Activated gamma-delta T cell treated with anti-CD3 and anti-CD28 coated beads, Interleukin-2, amount 50 U/mL, for 16 hours (primary cell): ENCODE results near the gene CCDC192.

Experiments used
- DNase-seq: peaks from one replicate; pipeline ENCODE4 v3.0.0-alpha.2; 2020; ENCODE audit warnings: low read depth

The CCDC192 gene

GRCh38 chr5:127885176-127885575 is 182.0 kb downstream of the CCDC192 start:
- DNase-seq = no peak

- DNase-seq = no peak
These were observed 182.9 kb downstream of the CCDC192 start for GRCh38 chr5:127886081-127886480.

- DNase-seq = no peak
These were observed 184.1 kb downstream of the CCDC192 start for GRCh38 chr5:127887282-127887681.

- DNase-seq = no peak
These were observed 188.8 kb downstream of the CCDC192 start for GRCh38 chr5:127891942-127892341.

GRCh38 chr5:127892467-127893207 is 189.4 kb downstream of the CCDC192 start:
- DNase-seq = no peak

GRCh38 chr5:127893232-127893631 is 190.0 kb downstream of the CCDC192 start:
- DNase-seq = no peak

- no peak for DNase-seq
These were observed 191.3 kb downstream of the CCDC192 start for GRCh38 chr5:127894461-127894860.

- DNase-seq = no peak
These were observed 195.5 kb downstream of the CCDC192 start for GRCh38 chr5:127898551-127899213.

GRCh38 chr5:127899214-127899610 is 196.0 kb downstream of the CCDC192 start:
- no peak for DNase-seq

GRCh38 chr5:127906562-127907204 is 203.5 kb downstream of the CCDC192 start:
- no peak for DNase-seq

- DNase-seq = no peak
These were observed 204.7 kb downstream of the CCDC192 start for GRCh38 chr5:127907907-127908306.

GRCh38 chr5:127909066-127909465 is 205.9 kb downstream of the CCDC192 start:
- no peak for DNase-seq

GRCh38 chr5:127909821-127910220 is 206.6 kb downstream of the CCDC192 start:
- DNase-seq = no peak

GRCh38 chr5:127910307-127910956 is 207.2 kb downstream of the CCDC192 start:
- no peak for DNase-seq

GRCh38 chr5:127911619-127912018 is 208.4 kb downstream of the CCDC192 start:
- no peak for DNase-seq

GRCh38 chr5:127912411-127912810 is 209.2 kb downstream of the CCDC192 start:
- DNase-seq = no peak

GRCh38 chr5:127916885-127917573 is 213.8 kb downstream of the CCDC192 start:
- DNase-seq = no peak

- no peak for DNase-seq
These were observed 216.0 kb downstream of the CCDC192 start for GRCh38 chr5:127919006-127919796.

GRCh38 chr5:127919818-127920217 is 216.6 kb downstream of the CCDC192 start:
- no peak for DNase-seq

GRCh38 chr5:127920936-127921335 is 217.7 kb downstream of the CCDC192 start:
- no peak for DNase-seq

- DNase-seq = no peak
These were observed 219.4 kb downstream of the CCDC192 start for GRCh38 chr5:127922603-127923002.
